ENCODE data around the gene PEX5. TPM values are rescaled to one million over a fixed set of nuclear protein-coding genes. Genes with fewer than 3 reads are reported as not detected.
"Not testable (repeated sequence)": the region's sequence is repeated elsewhere in the genome, so short reads cannot be mapped to it uniquely, and the experiment has no call there.

PEX5 gene
- total RNA-seq, 2 donors from 2014 or later, result 73.5 to 106 TPM

DNA sequence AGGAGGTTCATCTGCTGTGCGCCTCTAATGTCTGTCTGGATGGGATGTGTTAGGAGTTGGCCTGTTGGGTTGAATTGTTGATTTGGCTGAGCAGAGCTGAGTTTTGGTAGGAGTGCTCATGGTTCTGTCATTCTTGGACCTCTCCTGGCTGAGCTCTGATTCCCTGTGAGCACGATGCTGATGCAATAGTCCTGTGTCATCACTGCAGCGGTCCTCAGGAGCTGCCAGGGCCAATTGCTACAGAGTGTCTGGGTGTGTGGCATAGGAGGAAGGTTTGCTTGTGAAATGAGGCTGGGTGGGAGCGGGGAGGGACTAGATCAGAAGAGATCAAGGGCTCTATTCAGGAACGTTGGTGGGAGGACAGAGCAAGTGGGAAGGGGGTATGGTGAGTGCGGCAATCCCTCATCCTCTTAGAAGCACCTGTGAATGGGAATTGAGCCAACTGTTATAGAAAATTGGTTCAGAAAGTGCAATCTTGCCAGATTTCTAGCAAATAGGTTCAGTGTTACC, 21.2 kb downstream of the PEX5 start:
- Mint-ChIP-seq H3K27ac (no peak overlapping the region), H3K4me3 (no peak overlapping the region), H3K36me3 (ENCODE audit: low read depth) (peaks cover 85% of the 10 kb centered on the region), H3K4me1 (no peaks in the 10 kb centered on the region), H3K27me3 (ENCODE audit: insufficient read depth) (no peaks in the 10 kb centered on the region), H3K9me3 (peaks cover 49% of the 10 kb centered on the region)
- TF ChIP-seq, protein P1, sequence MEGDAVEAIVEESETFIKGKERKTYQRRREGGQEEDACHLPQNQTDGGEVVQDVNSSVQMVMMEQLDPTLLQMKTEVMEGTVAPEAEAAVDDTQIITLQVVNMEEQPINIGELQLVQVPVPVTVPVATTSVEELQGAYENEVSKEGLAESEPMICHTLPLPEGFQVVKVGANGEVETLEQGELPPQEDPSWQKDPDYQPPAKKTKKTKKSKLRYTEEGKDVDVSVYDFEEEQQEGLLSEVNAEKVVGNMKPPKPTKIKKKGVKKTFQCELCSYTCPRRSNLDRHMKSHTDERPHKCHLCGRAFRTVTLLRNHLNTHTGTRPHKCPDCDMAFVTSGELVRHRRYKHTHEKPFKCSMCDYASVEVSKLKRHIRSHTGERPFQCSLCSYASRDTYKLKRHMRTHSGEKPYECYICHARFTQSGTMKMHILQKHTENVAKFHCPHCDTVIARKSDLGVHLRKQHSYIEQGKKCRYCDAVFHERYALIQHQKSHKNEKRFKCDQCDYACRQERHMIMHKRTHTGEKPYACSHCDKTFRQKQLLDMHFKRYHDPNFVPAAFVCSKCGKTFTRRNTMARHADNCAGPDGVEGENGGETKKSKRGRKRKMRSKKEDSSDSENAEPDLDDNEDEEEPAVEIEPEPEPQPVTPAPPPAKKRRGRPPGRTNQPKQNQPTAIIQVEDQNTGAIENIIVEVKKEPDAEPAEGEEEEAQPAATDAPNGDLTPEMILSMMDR (conservative IDR thresholded peaks at IDR 0.05), result no peak
- Histone ChIP-seq H3K4me1 (ENCODE audit: control insufficient read depth, insufficient read depth, low read length) (no peaks in the 10 kb centered on the region), H3K27ac (ENCODE audit: low read depth, low read length) (no peak overlapping the region), H3K9me3 (ENCODE audit: control insufficient read depth, low read length) (peaks cover 50% of the 10 kb centered on the region), H3K9ac (ENCODE audit: extremely low read depth, low read length, poor library complexity, severe bottlenecking) (no peak overlapping the region), H3K27me3 (ENCODE audit: control insufficient read depth, insufficient read depth, low read length, poor library complexity, severe bottlenecking) (no peaks in the 10 kb centered on the region), H3K4me3 (ENCODE audit: low read length) (no peak overlapping the region), H3K36me3 (ENCODE audit: control insufficient read depth, insufficient read depth, low read length) (peaks cover 70% of the 10 kb centered on the region)
- DNase-seq, result no peak
- WGBS, 2 experiments (ENCODE audit: insufficient coverage in 1 of 2, insufficient read length in 1 of 2), result 91 to 94% methylated on average over 4 to 6 of the region's 6 CpGs

DNA sequence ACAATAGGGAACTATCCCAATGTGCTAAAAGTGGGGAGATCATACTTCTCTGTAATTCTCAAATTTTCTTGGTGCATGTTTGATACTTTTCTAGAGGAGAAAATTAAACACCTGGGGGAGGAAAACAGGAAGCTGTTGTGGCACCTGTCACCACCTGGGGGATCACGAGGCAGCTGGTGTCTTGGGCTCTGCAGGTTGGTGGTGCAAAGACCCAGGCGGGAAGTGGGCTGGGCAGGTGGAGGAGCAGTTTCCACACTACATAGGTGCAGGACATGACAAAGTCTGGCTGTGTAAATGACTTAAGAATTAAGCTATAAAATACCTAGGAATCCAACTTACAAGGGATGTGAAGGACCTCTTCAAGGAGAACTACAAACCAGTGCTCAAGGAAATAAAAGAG, 23.2 kb downstream of the PEX5 start:
- H3K9me3 Mint-ChIP-seq, result peaks cover 53% of the 10 kb centered on the region
- H3K27me3 Mint-ChIP-seq (ENCODE audit: insufficient read depth), result no peaks in the 10 kb centered on the region
- H3K27ac ChIP-seq (ENCODE audit: low read depth, low read length), result no peak overlapping the region
- H3K9ac ChIP-seq (ENCODE audit: extremely low read depth, low read length, poor library complexity, severe bottlenecking), result no peak overlapping the region
- peaks cover 50% of the 10 kb centered on the region for H3K9me3 ChIP-seq (ENCODE audit: control insufficient read depth, low read length)
- no peak overlapping the region for H3K4me3 ChIP-seq (ENCODE audit: low read length)
- no peak overlapping the region for H3K27ac Mint-ChIP-seq
- no peak for DNase-seq
- TF ChIP-seq, protein P1 (conservative IDR thresholded peaks at IDR 0.05), result peak; percentile 24
- WGBS, 2 experiments (ENCODE audit: insufficient coverage in 1 of 2, insufficient read length in 1 of 2), result 95 to 100% methylated on average over 1 to 2 of the region's 2 CpGs
- peaks cover 66% of the 10 kb centered on the region for H3K36me3 Mint-ChIP-seq (ENCODE audit: low read depth)
- no peak overlapping the region for H3K4me3 Mint-ChIP-seq
- H3K4me1 ChIP-seq (ENCODE audit: control insufficient read depth, insufficient read depth, low read length), result no peaks in the 10 kb centered on the region
- H3K36me3 ChIP-seq (ENCODE audit: control insufficient read depth, insufficient read depth, low read length), result peaks cover 50% of the 10 kb centered on the region
- no peaks in the 10 kb centered on the region for H3K27me3 ChIP-seq (ENCODE audit: control insufficient read depth, insufficient read depth, low read length, poor library complexity, severe bottlenecking)
- H3K4me1 Mint-ChIP-seq, result no peaks in the 10 kb centered on the region

DNA sequence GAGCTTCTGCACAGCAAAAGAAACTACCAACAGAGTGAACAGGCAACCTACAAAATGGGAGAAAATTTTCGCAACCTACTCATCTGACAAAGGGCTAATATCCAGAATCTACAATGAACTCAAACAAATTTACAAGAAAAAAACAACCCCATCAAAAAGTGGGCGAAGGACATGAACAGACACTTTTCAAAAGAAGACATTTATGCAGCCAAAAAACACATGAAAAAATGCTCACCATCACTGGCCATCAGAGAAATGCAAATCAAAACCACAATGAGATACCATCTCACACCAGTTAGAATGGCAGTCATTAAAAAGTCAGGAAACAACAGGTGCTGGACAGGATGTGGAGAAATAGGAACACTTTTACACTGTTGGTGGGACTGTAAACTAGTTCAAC, 24.3 kb downstream of the PEX5 start:
- Mint-ChIP-seq H3K9me3 (peaks cover 53% of the 10 kb centered on the region), H3K36me3 (ENCODE audit: low read depth) (peaks cover 55% of the 10 kb centered on the region)
- WGBS, 2 experiments (ENCODE audit: insufficient coverage in 1 of 2, insufficient read length in 1 of 2), result no CpG with 5 or more reads among the region's 2 CpGs
- not testable (repeated sequence) for H3K27ac ChIP-seq (ENCODE audit: low read depth, low read length); H3K4me1 ChIP-seq (ENCODE audit: control insufficient read depth, insufficient read depth, low read length); H3K27me3 ChIP-seq (ENCODE audit: control insufficient read depth, insufficient read depth, low read length, poor library complexity, severe bottlenecking); H3K4me3 ChIP-seq (ENCODE audit: low read length); H3K9ac ChIP-seq (ENCODE audit: extremely low read depth, low read length, poor library complexity, severe bottlenecking); DNase-seq; H3K27ac Mint-ChIP-seq; H3K27me3 Mint-ChIP-seq (ENCODE audit: insufficient read depth); H3K4me3 Mint-ChIP-seq; H3K4me1 Mint-ChIP-seq
- H3K9me3 ChIP-seq (ENCODE audit: control insufficient read depth, low read length), result peaks cover 50% of the 10 kb centered on the region
- peaks cover 39% of the 10 kb centered on the region for H3K36me3 ChIP-seq (ENCODE audit: control insufficient read depth, insufficient read depth, low read length)

Measured in endodermal cell (in vitro differentiated cells).